GM12891 (cell line): ENCODE results near the gene VWF.

Experiments
- DNase-seq: peaks from one replicate; pipeline ENCODE4 v3.0.0; 2011; ENCODE audit warnings: low spot score; ENCODE audit not compliant: insufficient read length
- FAIRE-seq: peaks from 2 replicates; lab custom pipeline; 2011; peaks lifted over from hg19 to GRCh38; lab: Jason Lieb, UNC
- PAX5 ChIP-seq: IDR thresholded peaks from 2 replicates; pipeline ENCODE4 v1.6.1; 2011; ENCODE audit warnings: low read length, moderate library complexity, mild to moderate bottlenecking; ENCODE audit not compliant: insufficient read depth, severe bottlenecking
- POLR2A ChIP-seq: IDR thresholded peaks from 2 replicates; pipeline ENCODE4 v1.6.1; 2011; ENCODE audit warnings: low read depth, low read length, control low read depth
- POLR2AphosphoS5 ChIP-seq: IDR thresholded peaks from 2 replicates; pipeline ENCODE4 v1.6.1; 2011; ENCODE audit warnings: low read depth, low read length, control low read depth
- POU2F2 ChIP-seq: IDR thresholded peaks from 2 replicates; pipeline ENCODE4 v1.6.1; 2011; ENCODE audit warnings: low read depth, mild to moderate bottlenecking, control low read depth, low read length, moderate library complexity
- SPI1 ChIP-seq: IDR thresholded peaks from 2 replicates; pipeline ENCODE4 v1.6.1; 2011; ENCODE audit warnings: low read depth, low read length, control low read depth
- TAF1 ChIP-seq: IDR thresholded peaks from 2 replicates; pipeline ENCODE4 v1.6.1; 2011; ENCODE audit warnings: low read depth, low read length, control low read depth

The VWF gene

DNA sequence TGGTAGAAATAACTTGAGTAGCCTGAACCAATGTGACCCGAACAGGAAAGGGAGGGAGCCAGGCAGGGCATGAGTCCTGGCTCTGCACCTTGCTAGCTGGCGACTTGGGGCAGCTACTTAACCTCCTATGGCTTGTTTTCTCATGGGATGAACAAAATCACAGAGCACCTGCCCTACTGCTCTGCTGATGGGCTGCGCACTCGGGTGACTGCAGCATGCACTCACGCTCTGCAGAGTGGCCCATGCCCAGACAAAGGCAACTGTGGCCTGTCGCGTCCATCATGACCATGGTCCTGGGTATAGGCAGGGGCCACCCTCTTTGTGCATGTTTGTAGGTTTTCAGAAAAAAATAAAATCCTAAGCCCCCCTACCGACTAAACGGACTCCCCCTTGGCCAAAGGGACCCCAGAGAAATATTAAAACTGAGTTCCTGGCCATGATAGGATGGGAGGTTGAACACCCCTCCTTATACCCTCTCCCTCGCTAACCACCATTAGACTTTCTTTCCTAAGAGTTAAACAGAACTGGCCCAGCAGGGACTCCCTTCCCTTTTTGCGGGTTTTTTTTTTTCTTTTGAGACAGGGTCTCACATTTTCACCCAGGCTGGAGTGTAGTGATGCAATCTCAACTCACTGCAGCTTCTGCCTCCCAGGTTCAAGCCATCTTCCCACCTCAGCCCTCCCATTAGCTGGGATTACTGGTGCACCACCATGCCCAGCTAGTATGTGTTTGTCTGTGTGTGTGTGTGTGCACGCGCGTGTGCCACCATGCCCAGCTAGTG lies 32.5 kb downstream of the VWF start:
- TF ChIP-seq SPI1 (no peak), POLR2AphosphoS5 (no peak), PAX5 (no peak), POU2F2 (no peak), POLR2A (no peak), TAF1 (no peak)
- DNase-seq (no peak), FAIRE-seq (no peak)

DNA sequence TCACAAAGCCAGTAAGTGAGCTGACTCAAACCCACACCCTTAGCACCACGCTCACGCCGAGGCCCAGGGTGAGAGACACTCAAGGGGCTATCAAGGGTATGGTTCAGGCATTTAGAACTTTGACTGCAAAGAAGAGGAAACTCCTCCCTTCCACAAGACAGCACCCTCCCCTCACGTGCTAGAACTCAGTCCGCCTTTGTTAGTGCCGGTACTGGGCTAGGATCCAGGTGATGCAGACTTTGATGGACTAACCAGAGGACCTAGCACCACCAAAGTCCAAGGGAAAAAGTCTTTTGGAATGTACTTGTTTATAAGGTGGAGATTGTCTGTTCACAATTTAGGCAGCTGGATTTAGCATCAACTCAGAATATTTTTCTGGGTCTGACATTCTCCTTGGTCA lies 33.7 kb downstream of the VWF start:
- DNase-seq = no peak
- no peak for TF ChIP-seq POLR2A
- no peak for TF ChIP-seq POLR2AphosphoS5
- no peak for TF ChIP-seq PAX5
- no peak for TF ChIP-seq SPI1
- no peak for TF ChIP-seq TAF1
- no peak for TF ChIP-seq POU2F2
- no peak for FAIRE-seq

DNA sequence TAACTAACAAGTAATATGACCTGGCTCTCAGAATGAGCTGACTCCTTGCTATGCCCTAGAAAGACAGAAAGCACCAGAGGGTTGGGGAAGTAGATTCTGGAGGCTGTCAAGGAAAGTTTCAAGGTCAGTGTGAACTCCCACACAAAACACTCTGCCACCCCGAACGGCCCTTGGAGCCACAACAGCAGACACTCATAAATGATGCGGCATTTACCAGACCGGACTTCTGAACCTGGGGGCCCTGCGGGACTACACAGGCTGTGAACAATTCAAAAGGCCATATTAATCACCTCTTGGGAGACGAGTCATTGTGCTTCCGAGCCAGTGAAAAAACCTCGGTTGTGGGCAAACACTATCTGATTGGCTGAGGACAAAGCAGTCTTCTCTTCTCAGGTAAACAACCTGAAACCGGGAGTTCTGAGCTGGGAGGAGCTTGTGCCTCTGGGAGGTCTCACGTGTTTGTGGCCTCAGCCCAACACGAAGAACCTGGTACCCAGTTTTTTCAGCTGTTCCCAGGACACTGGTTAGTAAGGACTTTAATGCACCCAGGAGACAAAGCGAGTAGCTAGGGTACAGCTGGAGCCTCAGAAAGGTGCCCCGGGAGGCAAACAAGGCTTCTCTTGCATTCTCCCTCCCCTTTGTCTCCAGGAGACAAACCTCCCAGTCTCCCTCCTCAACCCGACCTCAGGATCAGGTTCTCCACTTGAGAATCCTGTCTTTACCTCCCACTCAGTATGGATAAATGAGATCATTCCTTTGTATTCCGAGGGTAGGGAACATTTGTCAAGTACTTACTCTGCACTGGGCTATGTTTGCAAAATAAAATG lies 35.3 kb downstream of the VWF start:
- FAIRE-seq = no peak
- no peak for DNase-seq
- no peak for TF ChIP-seq POU2F2
- no peak for TF ChIP-seq POLR2A
- no peak for TF ChIP-seq PAX5
- no peak for TF ChIP-seq POLR2AphosphoS5

DNA sequence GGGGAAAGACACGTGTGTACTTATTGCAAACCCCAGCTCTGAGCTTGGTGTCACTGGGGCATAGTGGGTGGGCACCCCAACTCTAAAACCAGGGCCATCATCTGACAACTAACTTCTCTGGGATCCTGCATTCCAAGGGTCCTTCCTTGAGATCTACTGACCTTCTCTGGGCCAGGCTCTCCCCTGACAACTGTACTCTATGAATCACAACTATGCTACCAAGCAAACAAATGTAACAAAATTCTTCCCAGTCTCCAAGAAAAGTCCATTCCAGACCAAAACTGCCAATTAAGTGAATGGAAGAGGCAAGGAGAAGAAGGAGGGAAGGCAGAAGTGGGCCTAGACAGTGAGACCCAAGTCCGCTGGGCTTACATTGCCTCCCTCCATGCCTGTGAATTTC lies 38.2 kb downstream of the VWF start:
- TF ChIP-seq TAF1 = no peak
- TF ChIP-seq SPI1 = no peak
- no peak for TF ChIP-seq PAX5
- no peak for TF ChIP-seq POLR2A
- no peak for TF ChIP-seq POU2F2
- TF ChIP-seq POLR2AphosphoS5 = no peak
- DNase-seq = no peak
- no peak for FAIRE-seq

DNA sequence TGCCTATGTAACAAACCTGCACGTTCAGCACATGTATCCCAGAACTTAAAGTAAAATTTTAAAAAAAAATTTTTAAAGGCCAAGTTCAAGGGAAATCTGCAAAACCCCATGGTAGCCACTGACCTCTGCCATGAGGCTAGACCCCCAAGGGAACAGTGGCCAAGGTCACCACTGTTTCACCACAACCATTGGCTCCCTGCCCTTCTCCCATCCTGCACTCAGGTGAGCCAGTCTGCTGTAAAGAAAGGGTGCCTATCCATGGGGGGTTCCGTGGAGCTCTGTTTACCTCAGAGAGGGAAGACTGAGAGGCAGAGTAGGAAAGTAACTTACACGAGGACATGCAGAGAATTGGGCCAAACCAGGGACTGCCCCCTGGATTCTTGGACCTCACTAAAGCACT lies 38.6 kb downstream of the VWF start:
- TF ChIP-seq POLR2AphosphoS5 = no peak
- TF ChIP-seq POLR2A = no peak
- no peak for TF ChIP-seq TAF1
- TF ChIP-seq SPI1 = no peak
- TF ChIP-seq PAX5 = no peak
- TF ChIP-seq POU2F2 = no peak
- FAIRE-seq (no peak), DNase-seq (no peak)

DNA sequence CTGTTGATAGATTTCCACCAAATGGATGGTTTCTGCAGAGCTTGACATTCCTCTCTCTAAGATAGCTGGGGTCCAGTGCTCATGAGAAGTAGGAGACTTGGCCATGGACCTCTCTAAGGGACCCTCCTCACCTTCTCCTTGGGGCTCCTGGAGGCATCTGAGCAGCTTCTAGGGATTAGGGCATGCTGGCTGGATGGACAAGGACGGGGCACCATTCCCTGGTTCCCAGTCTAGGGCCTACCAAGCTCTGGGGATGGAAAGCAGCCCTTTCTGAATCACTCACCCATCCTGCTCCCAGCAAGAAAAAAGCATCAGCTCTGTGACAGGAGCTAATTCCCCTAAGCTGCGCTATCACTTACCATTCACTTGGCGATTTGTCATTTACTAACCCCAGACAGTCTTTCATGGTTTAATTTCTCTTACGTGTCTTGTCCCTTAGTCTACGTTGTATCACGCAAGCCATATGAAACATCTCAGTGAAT lies 39.5 kb downstream of the VWF start:
- FAIRE-seq (no peak), DNase-seq (no peak)
- no peak for TF ChIP-seq TAF1
- no peak for TF ChIP-seq POU2F2
- TF ChIP-seq POLR2AphosphoS5 = no peak
- TF ChIP-seq SPI1 = no peak
- no peak for TF ChIP-seq POLR2A
- no peak for TF ChIP-seq PAX5

DNA sequence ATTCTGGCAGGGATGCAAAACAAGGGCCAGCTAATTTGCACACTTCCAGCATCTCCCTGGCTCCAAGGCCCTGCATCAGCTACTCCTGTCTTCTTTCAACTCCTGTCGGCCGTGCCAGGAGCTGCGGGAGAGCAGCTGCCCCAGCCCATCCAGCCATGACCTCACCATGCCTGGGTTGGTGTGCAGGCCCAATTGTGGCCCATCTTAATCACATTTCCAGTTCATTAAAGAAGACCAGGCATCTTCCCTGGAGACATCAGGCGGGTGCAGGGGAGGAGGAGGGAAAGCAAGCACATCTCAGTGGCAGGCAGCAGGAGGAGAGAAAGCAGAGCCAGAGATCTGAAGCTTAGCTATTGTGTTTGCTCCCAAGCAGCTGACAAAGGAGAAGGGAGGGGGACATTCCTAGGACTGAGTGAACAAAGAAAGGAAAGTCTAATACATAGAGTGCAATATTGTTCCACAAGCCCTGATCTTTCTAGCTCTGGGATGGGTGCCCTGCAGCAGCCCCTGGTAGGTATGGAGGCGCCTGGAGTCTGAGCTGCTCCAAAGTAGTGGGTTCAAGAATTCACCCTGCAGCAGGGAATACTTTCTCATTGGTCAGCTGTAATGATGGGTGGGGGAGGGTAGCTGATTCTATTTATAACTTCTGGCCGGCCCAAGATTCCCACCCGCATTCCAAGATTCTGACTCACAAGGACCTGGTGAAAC lies 40.1 kb downstream of the VWF start:
- DNase-seq = no peak
- TF ChIP-seq POU2F2 = no peak
- TF ChIP-seq POLR2A = no peak
- TF ChIP-seq PAX5 = no peak
- FAIRE-seq = no peak

DNA sequence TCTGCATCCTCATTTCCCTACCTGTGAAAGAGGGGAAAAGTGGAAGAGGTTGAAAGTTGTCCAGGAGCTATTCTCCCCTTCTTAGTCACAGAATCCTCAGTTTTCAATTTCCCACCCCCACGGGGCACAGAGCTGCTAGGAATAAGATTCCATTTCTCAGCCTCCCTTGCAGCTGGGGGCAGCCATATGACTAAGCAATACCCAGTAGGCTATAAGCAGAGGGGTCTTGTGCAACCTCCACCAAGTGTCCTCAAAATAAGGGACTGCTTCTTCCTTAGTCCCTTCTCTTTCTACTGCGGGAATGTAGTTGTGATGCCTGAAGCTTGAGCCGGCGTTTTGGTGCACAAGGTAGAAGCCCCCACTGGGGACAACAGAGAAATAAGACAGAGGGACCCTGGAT lies 40.9 kb downstream of the VWF start:
- no peak for FAIRE-seq
- no peak for DNase-seq
- TF ChIP-seq PAX5 (no peak), POU2F2 (no peak), SPI1 (no peak), POLR2AphosphoS5 (no peak), POLR2A (no peak)

DNA sequence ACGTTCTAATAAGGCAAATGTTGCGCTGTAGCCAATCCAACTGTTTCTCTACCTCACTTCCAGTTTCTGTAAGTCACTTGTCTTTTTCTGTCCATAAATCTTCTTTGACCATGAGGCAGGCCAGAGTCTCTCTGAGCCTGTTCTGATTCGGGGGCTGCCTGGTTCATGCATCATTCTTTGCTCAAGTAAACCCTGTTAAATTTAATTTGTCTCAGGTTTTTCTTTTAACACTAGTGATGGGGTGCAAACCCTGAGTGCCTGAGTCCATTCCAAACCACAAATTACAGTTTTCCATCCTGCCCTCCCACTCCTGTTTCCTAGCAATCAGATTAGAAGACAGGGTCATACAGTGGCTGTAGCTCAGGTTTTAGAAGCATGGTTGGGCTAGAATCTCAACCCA lies 41.9 kb downstream of the VWF start:
- TF ChIP-seq SPI1 (no peak), POLR2AphosphoS5 (no peak), PAX5 (no peak), TAF1 (no peak), POU2F2 (no peak), POLR2A (no peak)
- FAIRE-seq = no peak
- no peak for DNase-seq
